GM23248 (cell line): Measurements from ENCODE around the gene POM121C. TPM values are rescaled to one million over a fixed set of nuclear protein-coding genes. Genes with fewer than 3 reads are reported as not detected.
"Not testable (repeated sequence)": the region's sequence is repeated elsewhere in the genome, so short reads cannot be mapped to it uniquely, and the experiment has no call there.

Experiments used
- DNase-seq: peaks from one replicate; pipeline ENCODE4 v3.0.0-alpha.2; 2015
- H2AFZ ChIP-seq: fragments of 200-600 bp; sonication (generic); 2 replicates; pipeline ENCODE4 v1.6.1; 2016; ENCODE audit warnings: antibody characterized with exemption
- H3F3A ChIP-seq: fragments of 200-600 bp; sonication (generic); 2 replicates; pipeline ENCODE4 v1.6.1; 2016; ENCODE audit warnings: mild to moderate bottlenecking, antibody characterized with exemption, mixed run types; ENCODE audit not compliant: insufficient read depth
- H3K27ac ChIP-seq: fragments of 200-600 bp; sonication (generic); 2 replicates; pipeline ENCODE4 v1.5.1; 2016; ENCODE audit warnings: mild to moderate bottlenecking
- H3K27me3 ChIP-seq: fragments of 200-600 bp; sonication (generic); replicated peaks from 2 replicates; pipeline ENCODE4 v1.6.1; 2016; ENCODE audit warnings: mild to moderate bottlenecking; ENCODE audit not compliant: insufficient read depth
- H3K36me3 ChIP-seq: fragments of 200-600 bp; sonication (generic); 2 replicates; pipeline ENCODE4 v1.6.1; 2016; ENCODE audit warnings: low read depth, mild to moderate bottlenecking
- H3K4me1 ChIP-seq: fragments of 200-600 bp; sonication (generic); 2 replicates; pipeline ENCODE4 v1.6.1; 2016; ENCODE audit warnings: mild to moderate bottlenecking; ENCODE audit not compliant: insufficient read depth
- H3K4me2 ChIP-seq: fragments of 200-600 bp; sonication (generic); one replicate; pipeline ENCODE4 v1.6.1; 2016; ENCODE audit warnings: mild to moderate bottlenecking; ENCODE audit not compliant: unreplicated experiment
- H3K4me3 ChIP-seq: fragments of 200-600 bp; sonication (generic); 2 replicates; pipeline ENCODE4 v1.5.1; 2016; ENCODE audit warnings: mild to moderate bottlenecking
- H3K79me2 ChIP-seq: fragments of 200-600 bp; sonication (generic); 2 replicates; pipeline ENCODE4 v1.6.1; 2016; ENCODE audit warnings: mild to moderate bottlenecking; ENCODE audit not compliant: insufficient read depth
- H3K9ac ChIP-seq: fragments of 200-600 bp; sonication (generic); 2 replicates; pipeline ENCODE4 v1.6.1; 2016; ENCODE audit warnings: mild to moderate bottlenecking
- H3K9me2 ChIP-seq: fragments of 200-600 bp; sonication (generic); 2 replicates; pipeline ENCODE4 v1.6.1; 2016; ENCODE audit warnings: mixed run types, mild to moderate bottlenecking, moderate library complexity; ENCODE audit not compliant: insufficient read depth
- H3K9me3 ChIP-seq: fragments of 200-600 bp; sonication (generic); one replicate; pipeline ENCODE4 v1.6.1; 2017; ENCODE audit warnings: low read depth
- H4K20me1 ChIP-seq: fragments of 200-600 bp; sonication (generic); 2 replicates; pipeline ENCODE4 v1.6.0; 2016; ENCODE audit not compliant: insufficient read depth
- WGBS, 2 experiments: methylation state at CpG; one replicate each; pipeline ENCODE4 v1.1.6; 2015 to 2017; ENCODE audit warnings: low lambda C conversion rate in 2 of 2, low coverage in 1 of 2; ENCODE audit errors: missing lambda C conversion rate in 2 of 2; 5-methylcytosine and 5-hydroxymethylcytosine counted together
- in situ Hi-C: fragments of 300-500 bp; cut with MboI; formaldehyde crosslinking; loops from 2 replicates; pipeline ENCODE4 v1.15.0; 2020
- polyA plus RNA-seq: library from polyadenylated mRNA; unstranded; fragments of >200 nt; fragmentation: Nextera tagmentation; extraction: Ambion mirVana; gene quantifications from 2 replicates; pipeline ENCODE4 v1.2.1, GENCODE V29; 2016
- total RNA-seq: library from RNA; depleted of rRNA; stranded (reverse); fragments of >200 nt; shearing (Covaris generic); gene quantifications from 2 replicates; pipeline ENCODE4 v1.2.3, GENCODE V29; 2014

POM121C gene
- total and polyA plus RNA-seq, 2 experiments from 2014 or later: 14.9 to 27.7 TPM

DNA sequence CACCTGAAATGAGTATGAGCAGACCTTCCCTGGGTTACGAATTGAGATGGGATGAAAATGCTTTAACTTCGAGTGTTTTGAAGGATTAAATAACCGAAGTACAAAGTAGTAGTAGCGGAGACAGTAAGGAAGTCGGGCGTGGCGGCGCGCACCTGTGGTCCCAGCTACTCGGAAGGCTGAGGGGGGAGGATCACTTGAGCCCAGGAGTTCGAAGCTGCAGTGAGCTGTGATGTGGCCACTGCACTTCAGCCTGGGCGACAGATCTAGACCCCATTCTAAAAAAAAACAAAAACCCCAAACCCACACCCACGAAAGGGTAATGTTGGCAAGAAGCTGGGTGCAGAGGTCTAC lies 75.3 kb downstream of the POM121C start:
- not testable (repeated sequence) for H3K79me2 ChIP-seq

DNA sequence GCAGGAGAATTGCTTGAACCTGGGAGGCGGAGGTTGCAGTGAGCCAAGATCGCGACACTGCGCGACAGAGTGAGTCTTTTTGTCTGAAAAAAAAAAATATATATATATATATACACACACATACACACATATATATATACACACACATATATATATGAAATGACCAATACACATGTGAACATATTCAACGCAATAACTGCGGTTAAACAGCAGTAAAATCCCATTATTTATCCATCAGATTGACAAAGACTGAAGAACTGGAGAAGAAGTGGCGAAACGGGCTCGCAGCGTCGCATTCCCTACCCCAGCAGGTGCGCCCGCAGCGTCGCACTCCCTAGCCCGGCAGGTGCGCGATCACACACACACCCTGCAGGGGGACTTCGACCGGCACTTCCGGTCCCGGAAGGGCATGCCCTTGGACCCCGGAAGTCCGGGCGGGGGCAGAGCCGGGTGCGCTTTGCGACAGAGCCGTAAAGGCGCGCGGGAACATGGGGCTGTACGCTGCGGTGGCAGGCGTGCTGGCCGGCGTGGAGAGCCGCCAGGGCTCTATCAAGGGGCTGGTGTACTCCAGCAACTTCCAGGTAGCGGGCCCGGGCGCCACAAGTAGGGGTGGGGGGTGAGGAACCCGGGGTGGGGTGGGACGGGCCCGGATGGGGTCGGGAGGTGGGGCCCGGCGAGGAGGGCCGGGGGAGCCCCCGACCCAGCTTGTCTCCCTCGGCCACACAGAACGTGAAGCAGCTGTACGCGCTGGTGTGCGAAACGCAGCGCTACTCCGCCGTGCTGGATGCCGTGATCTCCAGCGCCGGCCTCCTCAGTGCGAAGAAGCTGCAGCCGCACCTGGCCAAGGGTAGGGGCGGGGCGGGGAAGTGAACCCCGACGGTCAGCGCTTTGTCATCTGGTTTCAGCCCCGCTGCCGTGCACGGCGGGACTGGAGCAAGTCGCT lies 75.9 kb downstream of the POM121C start:
- H3K27ac ChIP-seq, H2AFZ ChIP-seq, H3K4me3 ChIP-seq, DNase-seq, H4K20me1 ChIP-seq, H3K4me1 ChIP-seq, H3K9me3 ChIP-seq, H3K9me2 ChIP-seq, H3K4me2 ChIP-seq, H3K9ac ChIP-seq, H3K36me3 ChIP-seq, H3K27me3 ChIP-seq, in situ Hi-C loops, H3K79me2 ChIP-seq, H3F3A ChIP-seq: not testable (repeated sequence)
- WGBS, 2 experiments: 0 to 19% methylated on average over 3 to 14 of the region's 74 CpGs

More for the DNA sequence above, 75.3 kb downstream of the POM121C start:
- H3K9me3 ChIP-seq, H3F3A ChIP-seq, H3K27me3 ChIP-seq, H4K20me1 ChIP-seq, H2AFZ ChIP-seq, H3K4me1 ChIP-seq, H3K36me3 ChIP-seq, H3K27ac ChIP-seq, DNase-seq, H3K9ac ChIP-seq, H3K4me3 ChIP-seq, H3K9me2 ChIP-seq, in situ Hi-C loops, H3K4me2 ChIP-seq: not testable (repeated sequence)
- WGBS, 2 experiments: no CpG with 5 or more reads among the region's 13 CpGs

DNA sequence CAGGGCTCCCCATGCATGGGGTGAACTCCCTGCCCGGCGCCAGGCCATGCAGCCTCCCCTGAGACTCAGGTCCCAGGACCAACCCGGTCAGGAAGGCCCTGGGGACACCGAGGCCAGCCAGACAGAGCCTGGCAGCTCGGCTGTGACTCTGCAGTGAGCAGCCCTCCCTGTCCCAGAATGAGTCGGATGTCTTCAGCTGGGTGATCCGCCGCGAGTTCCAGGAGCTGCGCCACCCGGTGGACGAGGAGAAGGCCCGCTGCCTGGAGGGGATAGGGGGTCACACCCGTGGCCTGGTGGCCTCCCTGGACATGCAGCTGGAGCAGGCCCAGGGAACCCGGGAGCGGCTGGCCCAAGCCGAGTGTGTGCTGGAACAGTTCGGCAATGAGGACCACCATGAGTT lies 81.4 kb downstream of the POM121C start:
- H2AFZ ChIP-seq, H3F3A ChIP-seq, H3K79me2 ChIP-seq, H3K9me2 ChIP-seq, H3K9ac ChIP-seq, DNase-seq, H3K4me1 ChIP-seq, H3K4me2 ChIP-seq, H3K4me3 ChIP-seq, H3K27me3 ChIP-seq, H4K20me1 ChIP-seq, H3K36me3 ChIP-seq, in situ Hi-C loops, H3K9me3 ChIP-seq, H3K27ac ChIP-seq: not testable (repeated sequence)
- 66 to 75% methylated on average over 1 to 2 of the region's 18 CpGs for WGBS, 2 experiments

DNA sequence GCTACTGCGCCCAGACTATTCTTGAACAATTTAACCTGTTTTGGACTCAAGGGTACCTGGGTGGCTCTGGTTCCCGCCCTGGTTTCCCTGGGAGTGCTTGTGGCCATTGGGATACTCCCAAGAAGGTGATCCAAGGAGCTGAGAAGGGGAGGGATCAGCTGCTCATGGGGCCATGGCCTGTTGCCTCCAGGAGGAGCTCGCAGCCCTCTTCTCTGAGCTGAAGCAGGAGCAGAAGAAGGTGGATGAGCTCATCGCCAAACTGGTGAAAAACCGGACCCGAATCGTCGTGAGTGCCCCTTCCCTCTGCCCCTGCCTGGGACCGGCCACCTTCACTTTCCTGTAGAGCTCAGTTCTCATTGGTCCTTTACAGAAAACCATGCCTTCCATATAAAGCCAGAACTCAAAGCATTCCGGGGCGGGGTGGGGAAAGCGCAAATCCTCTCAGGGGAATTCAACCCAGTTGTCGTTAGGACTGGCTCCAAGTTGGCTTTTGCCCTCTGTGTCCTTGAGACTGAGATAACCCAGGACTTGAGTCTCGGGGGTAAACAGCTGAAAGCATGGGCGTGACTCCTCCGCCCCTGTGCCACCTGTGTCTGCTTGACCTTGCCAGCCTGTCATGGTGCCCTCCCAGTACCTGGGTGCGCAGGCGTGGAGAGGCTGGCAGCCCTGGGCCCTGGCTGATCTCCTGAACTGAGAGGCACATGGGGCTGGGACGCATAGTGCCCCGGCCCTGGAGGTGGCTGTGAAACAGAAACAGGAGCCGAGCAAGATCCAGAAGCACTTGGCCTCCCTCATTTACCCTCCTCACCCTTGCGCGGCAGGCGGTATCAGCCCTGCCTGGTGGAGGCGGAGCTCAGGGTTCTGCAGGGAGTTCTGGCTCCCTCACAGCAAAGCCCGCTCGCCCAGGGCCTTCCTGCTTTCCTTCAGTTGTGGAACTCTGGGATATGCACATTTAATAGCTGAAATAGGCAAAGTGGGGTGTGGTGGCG lies 82.3 kb downstream of the POM121C start:
- H3K9me3 ChIP-seq, H3K27me3 ChIP-seq, H3K4me3 ChIP-seq, H3K36me3 ChIP-seq, H3K4me2 ChIP-seq, H3K79me2 ChIP-seq, H3F3A ChIP-seq, H3K9me2 ChIP-seq, DNase-seq, in situ Hi-C loops, H3K4me1 ChIP-seq, H4K20me1 ChIP-seq, H3K9ac ChIP-seq, H3K27ac ChIP-seq, H2AFZ ChIP-seq: not testable (repeated sequence)
- no CpG with 5 or more reads among the region's 28 CpGs for WGBS, 2 experiments

DNA sequence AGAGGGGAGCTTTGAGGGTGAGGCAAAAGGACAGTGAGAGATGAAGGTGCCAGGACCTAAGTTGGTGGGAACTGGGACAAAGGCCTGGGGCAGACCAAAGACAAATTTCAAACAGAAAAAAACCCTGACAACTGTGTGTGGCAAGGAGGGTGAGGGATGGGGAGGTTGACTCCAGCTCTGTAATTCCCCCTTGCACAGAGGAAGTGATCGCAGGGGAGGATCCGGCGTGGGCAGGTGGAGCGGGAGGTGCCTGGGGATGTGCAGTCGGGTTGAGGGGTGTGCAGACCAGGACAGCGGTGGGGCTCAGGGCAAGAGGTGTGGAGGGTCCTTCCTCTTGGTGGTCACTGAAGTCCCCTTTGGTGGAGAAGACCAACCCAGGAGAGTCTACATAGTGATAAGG lies 85.5 kb downstream of the POM121C start:
- H3K27me3 ChIP-seq, H4K20me1 ChIP-seq, H3K9me2 ChIP-seq, H3K9ac ChIP-seq, H3K36me3 ChIP-seq, H3K4me1 ChIP-seq, DNase-seq, H3K4me3 ChIP-seq, H3K79me2 ChIP-seq, H3K4me2 ChIP-seq, H2AFZ ChIP-seq, H3K9me3 ChIP-seq, H3K27ac ChIP-seq, in situ Hi-C loops, H3F3A ChIP-seq: not testable (repeated sequence)
- no CpG with 5 or more reads among the region's 6 CpGs for WGBS, 2 experiments

DNA sequence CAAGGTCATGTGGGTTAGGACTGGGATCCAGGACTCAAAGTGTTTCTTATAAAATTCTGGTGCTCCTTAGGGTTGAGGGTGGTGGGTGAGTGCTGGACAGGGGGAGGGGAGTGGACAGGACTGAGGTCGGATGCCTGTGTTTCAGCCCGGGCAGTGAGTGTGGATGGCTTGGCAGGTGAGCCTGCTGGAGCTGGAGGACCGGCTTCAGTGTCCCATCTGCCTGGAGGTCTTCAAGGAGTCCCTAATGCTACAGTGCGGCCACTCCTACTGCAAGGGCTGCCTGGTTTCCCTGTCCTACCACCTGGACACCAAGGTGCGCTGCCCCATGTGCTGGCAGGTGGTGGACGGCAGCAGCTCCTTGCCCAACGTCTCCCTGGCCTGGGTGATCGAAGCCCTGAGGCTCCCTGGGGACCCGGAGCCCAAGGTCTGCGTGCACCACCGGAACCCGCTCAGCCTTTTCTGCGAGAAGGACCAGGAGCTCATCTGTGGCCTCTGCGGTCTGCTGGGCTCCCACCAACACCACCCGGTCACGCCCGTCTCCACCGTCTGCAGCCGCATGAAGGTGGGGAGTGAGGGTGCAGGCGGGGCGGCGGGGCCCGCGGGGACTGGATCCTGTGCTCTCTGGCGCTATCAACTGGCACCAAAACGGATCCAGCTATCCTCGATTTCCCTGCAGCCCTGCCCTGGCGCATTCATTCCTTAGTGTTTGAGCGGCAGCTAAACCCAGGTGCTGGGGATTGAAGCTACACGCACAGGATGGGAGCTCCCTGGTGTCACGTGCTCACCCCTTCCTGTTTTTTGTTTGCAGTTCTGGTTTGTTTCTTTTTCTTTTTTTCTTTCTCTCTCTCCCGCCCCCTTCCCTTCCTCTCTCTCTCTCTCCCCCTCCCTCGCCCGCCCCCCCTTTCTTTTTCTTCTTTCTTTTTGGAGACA lies 87.1 kb downstream of the POM121C start:
- H3K27me3 ChIP-seq, H3K79me2 ChIP-seq, H4K20me1 ChIP-seq, H3K4me3 ChIP-seq, in situ Hi-C loops, DNase-seq, H3K27ac ChIP-seq, H3K9me3 ChIP-seq, H2AFZ ChIP-seq, H3K36me3 ChIP-seq, H3K4me1 ChIP-seq, H3K9ac ChIP-seq, H3K4me2 ChIP-seq, H3K9me2 ChIP-seq, H3F3A ChIP-seq: not testable (repeated sequence)
- WGBS, 2 experiments: 60 to 75% methylated on average over 2 to 3 of the region's 34 CpGs

DNA sequence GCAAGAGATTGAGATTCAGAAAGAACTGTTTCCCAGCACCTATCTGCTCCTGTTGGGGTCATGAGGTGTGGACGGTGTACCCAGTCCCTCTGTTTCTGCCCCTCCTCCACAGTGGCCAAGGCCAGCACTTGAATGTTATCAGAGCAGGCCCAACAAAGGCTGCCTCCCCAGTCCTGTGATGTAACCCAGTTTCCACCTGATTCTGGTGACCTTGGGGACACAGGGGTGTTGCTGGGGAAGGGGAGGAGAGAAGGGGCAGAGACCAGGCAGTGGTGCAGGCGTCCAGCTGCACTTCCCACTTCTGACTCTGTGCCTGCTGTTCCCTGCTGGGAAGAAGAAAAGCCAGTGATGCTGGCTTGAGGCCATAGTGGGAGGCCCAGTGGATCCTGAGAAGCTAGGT lies 88.2 kb downstream of the POM121C start:
- H3K9me2 ChIP-seq, H3K4me2 ChIP-seq, H4K20me1 ChIP-seq, H3K27me3 ChIP-seq, in situ Hi-C loops, H3K9me3 ChIP-seq, H2AFZ ChIP-seq, H3K9ac ChIP-seq, H3K79me2 ChIP-seq, H3F3A ChIP-seq, H3K36me3 ChIP-seq, H3K4me1 ChIP-seq, DNase-seq, H3K4me3 ChIP-seq, H3K27ac ChIP-seq: not testable (repeated sequence)
- no CpG with 5 or more reads among the region's 2 CpGs for WGBS, 2 experiments
